COLO668 (cell line): ENCODE measurements around the gene NR2C1.
"Not testable (repeated sequence)": the region's sequence is repeated elsewhere in the genome, so short reads cannot be mapped to it uniquely, and the experiment has no call there.

ENCODE experiments used
- DNase-seq: peaks from one replicate; lab custom pipeline; 2025; ENCODE audit not compliant: unreplicated experiment; lab: John Stamatoyannopoulos, UW

Gene NR2C1

GRCh38 chr12:95072900-95073697 lies at the start of gene NR2C1:
TSS of gene NR2C1 (minus strand) at chr12:95073618. CDS start at chr12:95067384, 6,234 bp downstream.
- peak; percentile 96 for DNase-seq

- DNase-seq = no peak
Measured at GRCh38 chr12:95118788-95119179, 45.4 kb upstream of the NR2C1 start.

DNA sequence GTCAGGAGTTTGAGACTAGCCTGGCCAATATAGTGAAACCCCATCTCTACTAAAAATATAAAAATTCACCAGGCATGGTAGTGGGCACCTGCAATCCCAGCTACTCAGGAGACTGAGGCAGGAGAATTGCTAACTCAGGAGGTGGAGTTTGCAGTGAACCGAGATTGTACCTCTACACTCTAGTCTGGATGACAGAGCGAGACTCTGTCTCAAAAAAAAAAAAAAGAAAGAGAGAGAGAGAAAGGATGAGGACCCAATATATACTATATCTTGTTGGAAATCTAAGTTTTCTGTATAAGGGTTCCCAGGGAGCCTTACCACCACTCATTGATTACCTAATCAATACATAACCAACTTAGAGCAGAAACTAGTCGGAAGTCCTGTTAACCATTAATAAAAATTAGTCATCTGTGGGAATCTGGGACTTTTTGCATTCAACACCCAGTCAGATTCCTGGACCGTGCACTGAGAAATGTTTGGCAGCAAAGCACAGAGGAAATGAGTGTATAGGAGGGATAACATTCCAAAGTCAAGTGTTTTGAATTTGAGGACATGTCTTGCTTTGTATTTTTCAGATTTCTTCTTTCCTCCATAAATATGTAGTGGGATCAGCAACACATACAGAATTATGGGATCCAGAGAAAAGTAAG lies 44.8 kb upstream of the NR2C1 start:
- no peak for DNase-seq

DNA sequence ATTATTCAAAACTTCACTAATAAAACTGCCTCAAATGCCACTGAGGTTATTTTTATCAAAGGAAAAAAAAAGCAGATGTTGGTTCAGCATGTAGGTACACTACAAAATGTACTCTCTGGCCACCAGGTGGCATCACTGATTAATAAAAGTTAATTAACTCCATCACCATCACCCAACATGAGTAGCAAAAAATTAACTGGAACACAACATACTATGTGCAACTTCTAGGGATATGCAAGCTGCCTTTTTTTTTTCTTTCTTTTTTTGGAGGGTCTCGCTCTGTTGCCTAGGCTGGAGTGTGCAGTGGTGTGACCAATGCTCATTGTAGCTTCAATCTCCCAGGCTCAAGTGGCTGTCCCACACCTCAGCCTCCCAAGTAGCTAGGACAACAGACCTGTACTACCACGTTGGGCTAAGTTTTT lies 43.8 kb upstream of the NR2C1 start:
- peak; percentile 64 for DNase-seq

- no peak for DNase-seq
Measured at GRCh38 chr12:95116773-95117172, 43.4 kb upstream of the NR2C1 start.

DNA sequence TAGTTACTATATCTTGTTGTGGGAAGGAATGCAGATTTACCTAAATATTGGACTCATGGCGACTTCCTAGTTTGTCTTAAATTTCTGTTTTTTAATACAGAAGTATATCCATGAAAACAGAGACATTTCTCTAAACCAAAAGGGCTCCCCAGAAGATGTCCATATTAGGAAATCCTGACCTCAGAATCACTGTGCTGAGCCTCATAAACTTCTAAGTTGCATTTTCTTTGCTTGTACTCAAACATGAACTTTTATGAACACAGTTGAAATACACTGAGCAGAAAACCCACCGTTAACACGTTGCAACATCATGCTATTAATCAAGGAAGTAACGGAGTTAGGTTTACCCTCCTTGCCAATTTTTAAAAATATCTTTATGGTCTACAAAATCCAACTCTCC lies 42.9 kb upstream of the NR2C1 start:
- no peak for DNase-seq

DNA sequence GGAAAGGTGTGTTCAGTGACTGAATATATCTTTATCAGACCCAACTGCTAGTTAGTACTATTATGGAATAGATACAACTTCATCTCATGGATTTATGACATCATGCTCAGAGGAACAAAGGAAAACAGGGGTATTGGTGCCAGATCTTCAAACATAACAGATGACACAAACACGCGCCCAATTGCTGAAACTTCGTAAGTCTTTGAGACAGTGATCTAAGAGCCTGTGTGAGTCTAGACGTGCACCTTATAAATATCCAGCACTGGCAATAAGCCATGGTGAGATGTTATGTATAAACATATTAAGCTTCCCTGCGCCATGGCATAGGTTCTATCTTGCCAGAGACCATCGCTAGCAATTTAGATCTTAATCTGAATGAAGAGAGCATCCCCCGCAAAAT lies 42.2 kb upstream of the NR2C1 start:
- DNase-seq = no peak

GRCh38 chr12:95114766-95115405 lies 41.5 kb upstream of the NR2C1 start:
- DNase-seq = no peak

DNA sequence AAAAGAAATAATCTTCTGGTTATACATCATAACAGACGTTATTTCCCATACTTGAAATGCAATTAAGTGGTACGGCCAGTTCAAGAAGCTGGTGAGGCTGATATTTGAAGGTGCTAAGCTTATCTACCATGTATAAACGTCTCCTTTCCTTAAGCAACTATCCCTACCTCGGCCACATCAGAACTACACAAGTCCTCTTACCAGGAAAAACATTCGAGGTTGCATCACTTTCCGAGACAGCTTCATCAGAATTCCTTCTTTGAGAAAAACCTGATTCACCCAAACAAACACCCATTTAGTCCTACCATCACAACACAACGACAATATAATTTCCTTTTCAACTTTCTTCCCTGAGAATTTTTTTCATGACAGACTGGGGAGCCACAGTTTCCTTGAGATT lies 33.9 kb upstream of the NR2C1 start:
- no peak for DNase-seq

GRCh38 chr12:95105540-95105939 lies 32.1 kb upstream of the NR2C1 start:
- no peak for DNase-seq

GRCh38 chr12:95104919-95105452 lies 31.6 kb upstream of the NR2C1 start:
- no peak for DNase-seq

DNA sequence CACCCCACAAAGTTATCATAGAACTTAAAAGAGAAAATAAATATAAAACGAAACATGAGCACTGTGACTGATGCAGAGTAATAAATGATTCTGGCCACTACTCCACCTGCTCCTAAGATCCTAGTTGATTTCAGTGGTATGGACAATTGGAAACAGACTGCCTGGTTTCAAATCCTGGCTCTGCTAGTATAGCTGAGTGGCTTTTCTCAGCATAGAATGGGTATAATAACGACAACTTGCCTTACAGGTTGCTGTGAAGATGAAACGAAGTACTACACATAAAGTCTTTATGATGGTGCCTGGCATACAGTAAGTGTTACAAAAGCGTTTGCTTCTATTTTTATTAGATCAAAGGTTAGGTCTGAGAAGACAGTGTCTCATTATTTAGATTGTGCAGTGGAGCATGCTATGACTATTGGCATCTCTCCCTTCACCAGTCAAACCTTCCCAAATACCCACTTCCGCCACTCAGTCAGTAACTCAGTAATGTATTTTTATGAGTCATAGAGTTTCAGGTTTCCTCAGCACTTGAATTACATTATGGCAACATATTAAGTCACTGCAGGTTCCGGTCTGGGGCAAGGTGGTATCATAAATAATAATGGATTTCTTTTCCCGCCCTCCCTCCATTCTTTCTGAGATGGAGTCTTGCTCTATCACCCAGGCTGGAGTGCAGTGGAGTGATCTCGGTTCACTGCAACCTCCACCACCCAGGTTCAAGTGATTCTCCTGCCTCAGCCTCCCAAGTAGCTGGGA lies 29.7 kb upstream of the NR2C1 start:
- peak; percentile 70 for DNase-seq

DNA sequence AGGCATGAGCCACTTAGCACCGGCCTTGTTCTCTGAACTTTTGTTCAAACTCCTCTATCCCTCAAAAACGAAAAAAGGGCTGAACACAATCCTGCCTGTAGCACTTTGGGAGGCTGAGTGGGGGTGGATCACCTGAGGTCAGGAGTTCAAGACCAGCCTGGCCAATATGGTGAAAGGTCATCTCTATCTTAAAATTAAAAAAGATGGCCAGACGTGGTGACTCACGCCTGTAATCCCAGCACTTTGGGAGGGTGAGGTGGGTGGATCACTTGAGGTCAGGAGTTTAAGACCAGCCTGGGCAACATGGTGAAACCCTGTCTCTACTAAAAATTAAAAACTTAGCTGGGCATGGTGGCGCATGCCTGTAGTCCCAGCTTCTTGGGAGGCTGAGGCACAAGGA lies 28.5 kb upstream of the NR2C1 start:
- not testable (repeated sequence) for DNase-seq

GRCh38 chr12:95100264-95101190 lies 27.1 kb upstream of the NR2C1 start:
- no peak for DNase-seq

DNA sequence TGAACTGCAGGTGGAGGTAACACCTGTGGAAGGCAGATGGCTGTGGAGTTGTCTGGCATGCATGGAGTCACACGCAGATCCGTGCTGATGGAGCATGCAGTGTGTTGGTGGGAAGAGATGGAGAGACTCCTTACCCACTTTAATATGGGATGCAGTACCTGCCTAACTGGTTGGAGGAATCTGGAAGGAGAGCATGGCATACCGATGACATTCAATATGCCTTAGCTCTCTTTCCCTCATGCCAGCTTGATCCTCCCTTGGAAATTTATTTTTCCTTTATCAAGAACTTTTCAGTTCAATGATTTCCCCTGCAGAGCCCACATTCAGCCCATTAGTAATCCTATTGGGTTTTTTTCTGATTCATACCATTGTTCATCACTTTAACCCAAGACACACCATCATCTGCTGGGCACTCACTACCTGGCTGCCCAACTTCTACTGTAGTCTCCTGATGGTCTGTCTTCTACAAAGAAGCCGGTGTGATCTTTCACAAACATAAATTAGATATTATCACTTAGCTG lies 25.9 kb upstream of the NR2C1 start:
- DNase-seq = no peak

GRCh38 chr12:95096852-95097251 lies 23.4 kb upstream of the NR2C1 start:
- DNase-seq = no peak

GRCh38 chr12:95096378-95096777 lies 23.0 kb upstream of the NR2C1 start:
- DNase-seq = no peak

DNA sequence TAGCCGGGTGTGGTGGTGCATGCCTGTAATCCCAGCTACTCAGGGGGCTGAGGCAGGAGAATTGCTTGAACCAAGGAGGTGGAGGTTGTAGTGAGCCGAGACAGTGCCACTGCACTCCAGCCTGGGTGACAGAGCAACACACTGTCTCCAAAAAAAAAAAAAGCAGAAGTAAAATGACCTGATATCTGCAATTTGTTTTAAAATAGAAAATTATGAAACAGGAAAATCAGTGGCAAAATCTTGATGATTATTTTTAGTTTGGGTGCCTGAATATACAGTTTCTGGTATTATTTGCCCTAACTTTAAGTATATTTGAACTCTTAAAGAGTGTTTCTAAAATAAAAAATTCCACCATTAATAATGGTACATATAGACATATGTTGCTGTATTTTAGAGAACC lies 22.4 kb upstream of the NR2C1 start:
- DNase-seq = not testable (repeated sequence)

DNA sequence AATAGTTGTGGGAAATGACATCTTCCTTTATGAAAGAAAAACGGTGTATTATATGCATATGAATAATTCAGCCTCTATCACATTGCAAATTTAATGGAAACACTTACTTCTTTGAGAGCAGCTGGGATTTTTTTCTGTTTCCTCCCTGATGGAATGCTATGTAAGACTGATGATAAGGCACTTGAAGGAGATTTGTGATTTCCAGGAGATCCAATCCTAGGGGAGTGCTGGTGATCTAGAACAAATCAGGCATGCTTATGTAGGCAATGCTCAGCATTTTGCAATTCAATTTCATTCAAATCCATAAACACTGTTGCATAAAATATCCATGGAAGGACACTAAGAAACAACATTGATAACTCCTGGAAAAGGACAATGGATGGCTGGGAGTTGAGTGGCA lies 16.0 kb upstream of the NR2C1 start:
- DNase-seq = no peak

GRCh38 chr12:95088379-95088778 lies 15.0 kb upstream of the NR2C1 start:
- no peak for DNase-seq
